B cell (primary cell): ENCODE measurements around the gene KSR2.

Source experiments
- CTCF ChIP-seq: fragments of 200-600 bp; IDR thresholded peaks from one replicate; pipeline ENCODE4 v1.8.0; 2022; ENCODE audit warnings: antibody characterized with exemption, mild to moderate bottlenecking
- EZH2 ChIP-seq: IDR thresholded peaks from 2 replicates; pipeline ENCODE4 v1.6.1; 2012; ENCODE audit warnings: borderline replicate concordance, low read depth, mild to moderate bottlenecking, moderate library complexity, low read length; ENCODE audit not compliant: insufficient read depth, poor library complexity, severe bottlenecking

- TF ChIP-seq EZH2: no peak
- no peak for TF ChIP-seq CTCF
Measured at GRCh38 chr12:117679776-117680175, 289.0 kb downstream of the KSR2 start.
